ENCODE results near the gene CFAP73. TPM values are rescaled to one million over a fixed set of nuclear protein-coding genes. Genes with fewer than 3 reads are reported as not detected.

Gene CFAP73
- total RNA-seq, 1 experiment from 2014 or later: 0.10 TPM

DNA sequence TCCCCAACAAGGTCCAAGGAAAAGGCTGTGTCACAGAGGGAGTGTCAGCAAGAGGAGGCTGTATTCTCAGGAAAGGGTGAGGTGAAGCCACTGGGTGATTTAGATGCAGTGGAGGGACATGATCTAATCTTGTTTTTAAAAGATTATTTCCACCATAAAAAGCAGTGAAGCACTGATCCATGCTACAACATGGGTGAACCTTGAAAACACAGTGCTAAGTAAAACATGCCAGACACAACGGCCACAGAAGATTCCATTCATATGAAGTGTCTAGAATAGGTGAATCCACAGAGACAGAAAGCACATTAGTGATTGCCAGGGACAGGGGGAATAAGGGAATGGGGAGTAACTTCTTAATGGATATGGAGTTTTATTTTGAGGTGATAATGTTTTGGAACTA is 48.8 kb downstream of the CFAP73 start:
- TF ChIP-seq TCF7L2 (IDR thresholded peaks at IDR 0.05; ENCODE audit: low read depth, low read length) (no peak), POLR2AphosphoS5 (IDR thresholded peaks at IDR 0.05; ENCODE audit: low read depth, low read length) (no peak), SIN3A (IDR thresholded peaks at IDR 0.05; ENCODE audit: borderline replicate concordance, insufficient read depth, low read depth, low read length) (no peak)
- TF ChIP-seq, protein P1, sequence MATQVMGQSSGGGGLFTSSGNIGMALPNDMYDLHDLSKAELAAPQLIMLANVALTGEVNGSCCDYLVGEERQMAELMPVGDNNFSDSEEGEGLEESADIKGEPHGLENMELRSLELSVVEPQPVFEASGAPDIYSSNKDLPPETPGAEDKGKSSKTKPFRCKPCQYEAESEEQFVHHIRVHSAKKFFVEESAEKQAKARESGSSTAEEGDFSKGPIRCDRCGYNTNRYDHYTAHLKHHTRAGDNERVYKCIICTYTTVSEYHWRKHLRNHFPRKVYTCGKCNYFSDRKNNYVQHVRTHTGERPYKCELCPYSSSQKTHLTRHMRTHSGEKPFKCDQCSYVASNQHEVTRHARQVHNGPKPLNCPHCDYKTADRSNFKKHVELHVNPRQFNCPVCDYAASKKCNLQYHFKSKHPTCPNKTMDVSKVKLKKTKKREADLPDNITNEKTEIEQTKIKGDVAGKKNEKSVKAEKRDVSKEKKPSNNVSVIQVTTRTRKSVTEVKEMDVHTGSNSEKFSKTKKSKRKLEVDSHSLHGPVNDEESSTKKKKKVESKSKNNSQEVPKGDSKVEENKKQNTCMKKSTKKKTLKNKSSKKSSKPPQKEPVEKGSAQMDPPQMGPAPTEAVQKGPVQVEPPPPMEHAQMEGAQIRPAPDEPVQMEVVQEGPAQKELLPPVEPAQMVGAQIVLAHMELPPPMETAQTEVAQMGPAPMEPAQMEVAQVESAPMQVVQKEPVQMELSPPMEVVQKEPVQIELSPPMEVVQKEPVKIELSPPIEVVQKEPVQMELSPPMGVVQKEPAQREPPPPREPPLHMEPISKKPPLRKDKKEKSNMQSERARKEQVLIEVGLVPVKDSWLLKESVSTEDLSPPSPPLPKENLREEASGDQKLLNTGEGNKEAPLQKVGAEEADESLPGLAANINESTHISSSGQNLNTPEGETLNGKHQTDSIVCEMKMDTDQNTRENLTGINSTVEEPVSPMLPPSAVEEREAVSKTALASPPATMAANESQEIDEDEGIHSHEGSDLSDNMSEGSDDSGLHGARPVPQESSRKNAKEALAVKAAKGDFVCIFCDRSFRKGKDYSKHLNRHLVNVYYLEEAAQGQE (IDR thresholded peaks at IDR 0.05; ENCODE audit: insufficient read depth in 1 of 2, low read depth in 2 of 2, low read length in 1 of 2): no peak
- TF ChIP-seq, protein P2, sequence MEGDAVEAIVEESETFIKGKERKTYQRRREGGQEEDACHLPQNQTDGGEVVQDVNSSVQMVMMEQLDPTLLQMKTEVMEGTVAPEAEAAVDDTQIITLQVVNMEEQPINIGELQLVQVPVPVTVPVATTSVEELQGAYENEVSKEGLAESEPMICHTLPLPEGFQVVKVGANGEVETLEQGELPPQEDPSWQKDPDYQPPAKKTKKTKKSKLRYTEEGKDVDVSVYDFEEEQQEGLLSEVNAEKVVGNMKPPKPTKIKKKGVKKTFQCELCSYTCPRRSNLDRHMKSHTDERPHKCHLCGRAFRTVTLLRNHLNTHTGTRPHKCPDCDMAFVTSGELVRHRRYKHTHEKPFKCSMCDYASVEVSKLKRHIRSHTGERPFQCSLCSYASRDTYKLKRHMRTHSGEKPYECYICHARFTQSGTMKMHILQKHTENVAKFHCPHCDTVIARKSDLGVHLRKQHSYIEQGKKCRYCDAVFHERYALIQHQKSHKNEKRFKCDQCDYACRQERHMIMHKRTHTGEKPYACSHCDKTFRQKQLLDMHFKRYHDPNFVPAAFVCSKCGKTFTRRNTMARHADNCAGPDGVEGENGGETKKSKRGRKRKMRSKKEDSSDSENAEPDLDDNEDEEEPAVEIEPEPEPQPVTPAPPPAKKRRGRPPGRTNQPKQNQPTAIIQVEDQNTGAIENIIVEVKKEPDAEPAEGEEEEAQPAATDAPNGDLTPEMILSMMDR (IDR thresholded peaks at IDR 0.05): no peak

DNA sequence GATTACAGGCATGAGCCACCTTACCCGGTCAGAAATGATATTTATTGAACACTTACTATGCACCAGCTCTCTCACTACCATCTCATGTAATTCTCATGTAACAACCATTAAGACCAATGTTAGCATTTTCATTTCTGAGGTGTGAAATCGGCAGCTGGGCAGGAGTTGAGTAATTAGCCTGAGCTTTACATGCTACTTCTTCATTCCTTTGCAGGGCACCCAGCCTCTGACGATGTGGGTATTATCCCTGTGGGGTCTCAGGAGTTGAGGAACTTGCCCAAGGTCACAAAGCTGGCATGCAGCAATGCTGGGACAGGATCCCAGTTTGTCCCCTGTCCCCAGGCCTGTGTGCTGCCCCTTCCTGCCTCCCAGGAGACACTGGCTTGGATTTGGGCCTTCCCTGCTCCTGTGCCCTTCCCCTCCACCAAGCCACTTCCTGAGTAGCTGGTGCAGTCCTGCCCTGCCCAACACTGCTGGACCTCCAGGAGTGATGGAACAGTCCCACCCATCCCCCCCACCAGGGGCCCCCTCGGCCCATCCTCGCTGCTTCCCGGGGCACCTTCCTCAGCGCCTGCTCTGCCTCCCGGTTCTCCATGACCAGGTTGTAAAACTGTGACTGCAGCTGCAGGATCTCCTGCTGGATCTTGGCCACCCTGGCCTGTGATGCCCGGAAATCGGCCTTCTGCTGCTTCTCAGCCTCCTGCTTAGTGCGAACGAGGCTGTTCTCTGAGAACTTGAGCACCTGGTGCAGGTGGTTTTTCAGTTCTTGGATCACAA is 50.7 kb downstream of the CFAP73 start:
- H3K4me1 ChIP-seq (ENCODE audit: control insufficient read depth, insufficient read depth, low read length): peaks cover 7% of the 10 kb centered on the region
- no peak for TF ChIP-seq SIN3A (IDR thresholded peaks at IDR 0.05; ENCODE audit: borderline replicate concordance, insufficient read depth, low read depth, low read length)
- TF ChIP-seq POLR2AphosphoS5 (IDR thresholded peaks at IDR 0.05; ENCODE audit: low read depth, low read length): no peak
- TF ChIP-seq TCF7L2 (IDR thresholded peaks at IDR 0.05; ENCODE audit: low read depth, low read length): no peak
- TF ChIP-seq, protein P1 (IDR thresholded peaks at IDR 0.05; ENCODE audit: insufficient read depth in 1 of 2, low read depth in 2 of 2, low read length in 1 of 2): no peak
- TF ChIP-seq, protein P2 (IDR thresholded peaks at IDR 0.05): no peak

More for the DNA sequence above, 48.8 kb downstream of the CFAP73 start:
- H3K27me3 ChIP-seq (ENCODE audit: control insufficient read depth, insufficient read depth, low read length): no peaks in the 10 kb centered on the region
- H3K9me3 ChIP-seq (ENCODE audit: control insufficient read depth, insufficient read depth, low read depth, low read length): no peaks in the 10 kb centered on the region
- POLR2A ChIA-PET: interaction anchor here (0.7 kb wide), 1 partner anchor 73 kb away, joined by 3 read pairs; no protein-coding TSS in a partner anchor
- ATAC-seq: no peak
- DNase-seq (ENCODE audit: low read depth, low spot score): no peak
- intact Hi-C loops (cut with micrococcal nuclease; ENCODE audit: unreplicated experiment) (no loop called here), in situ Hi-C loops (cut with HindIII; ENCODE audit: low pct_unique_long_range_greater_than_20kb, low sequenced_read_pairs) (no loop called here)
- CTCF ChIA-PET: no interaction called here
- H3K4me3 ChIP-seq (ENCODE audit: low read depth in 2 of 2, low read length in 2 of 2): no peak overlapping the region
- peaks cover 24% of the 10 kb centered on the region for H3K4me1 ChIP-seq (ENCODE audit: control insufficient read depth, insufficient read depth, low read length)
- BruUV-seq (replicated peaks): no TSS peak
- H3K27ac ChIP-seq (ENCODE audit: low read length): peak overlapping the region; percentile 31; the same call in 1 of the 2 replicates
- no peaks in the 10 kb centered on the region for H3K36me3 ChIP-seq (ENCODE audit: control insufficient read depth, insufficient read depth, low read length)

More for the DNA sequence above, 50.7 kb downstream of the CFAP73 start:
- CTCF ChIA-PET: no interaction called here
- Histone ChIP-seq H3K36me3 (ENCODE audit: control insufficient read depth, insufficient read depth, low read length) (no peaks in the 10 kb centered on the region), H3K9me3 (ENCODE audit: control insufficient read depth, insufficient read depth, low read depth, low read length) (no peaks in the 10 kb centered on the region), H3K27ac (ENCODE audit: low read length) (no peak overlapping the region), H3K4me3 (ENCODE audit: low read depth in 2 of 2, low read length in 2 of 2) (no peak overlapping the region), H3K27me3 (ENCODE audit: control insufficient read depth, insufficient read depth, low read length) (no peaks in the 10 kb centered on the region)
- POLR2A ChIA-PET: no interaction called here
- in situ Hi-C loops (cut with HindIII; ENCODE audit: low pct_unique_long_range_greater_than_20kb, low sequenced_read_pairs): no loop called here
- no TSS peak for BruUV-seq (replicated peaks)
- intact Hi-C loops (cut with micrococcal nuclease; ENCODE audit: unreplicated experiment): no loop called here
- DNase-seq (ENCODE audit: low read depth, low spot score): no peak
- ATAC-seq: no peak
